GM10266 (cell line): Measurements from ENCODE around the gene CSF3R.

Experiments
- DNase-seq: peaks from one replicate; pipeline ENCODE4 v3.0.0; 2012; ENCODE audit errors: extremely low spot score
- TF ChIP-seq, protein P1 (sequence below): IDR thresholded peaks from 2 replicates; pipeline ENCODE4 v1.5.1; 2012; ENCODE audit warnings: mild to moderate bottlenecking, low read depth; ENCODE audit not compliant: control insufficient read depth, insufficient read depth; ENCODE audit errors: missing control alignments

CSF3R gene

DNA sequence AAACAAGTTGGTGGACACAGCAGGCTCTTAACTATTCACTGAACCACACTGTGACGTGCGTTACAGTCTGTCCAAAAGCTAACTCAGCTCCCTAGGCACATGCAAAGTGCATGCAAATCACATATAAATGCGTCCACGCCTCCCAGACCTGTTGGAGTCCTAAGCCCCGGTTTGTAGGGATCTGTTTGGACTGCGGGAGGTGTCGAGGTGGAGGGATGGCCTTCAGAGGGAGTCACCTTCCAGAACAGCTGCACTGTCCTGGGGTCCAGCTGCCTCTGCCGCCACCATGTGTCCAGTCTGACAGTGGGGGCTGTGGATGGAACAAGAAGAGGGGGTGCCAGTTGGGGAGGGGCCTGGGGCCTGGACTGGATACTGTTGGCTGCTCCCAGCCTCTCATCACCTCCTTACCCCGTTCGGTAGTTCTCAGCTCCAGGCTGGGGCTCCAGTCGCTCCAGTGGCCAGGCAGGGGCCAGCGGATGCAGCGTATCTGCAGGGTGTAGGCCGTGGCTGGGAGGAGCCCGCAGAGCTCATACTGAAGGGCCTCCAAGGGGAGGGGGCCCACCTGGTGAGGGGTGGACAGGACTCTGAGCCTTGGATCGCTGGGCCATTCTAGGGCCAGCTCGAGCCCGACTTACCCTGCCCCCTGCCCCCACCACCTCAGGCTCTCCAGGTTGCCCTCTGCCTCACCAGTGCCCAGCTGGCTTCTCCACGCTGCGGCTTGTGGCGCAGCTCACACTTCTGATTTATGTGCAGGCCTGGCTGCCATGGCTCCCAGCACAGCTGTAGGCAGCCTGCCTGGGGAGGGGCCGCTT lies 10.7 kb downstream of the CSF3R start:
- DNase-seq: no peak
- TF ChIP-seq, protein P1, sequence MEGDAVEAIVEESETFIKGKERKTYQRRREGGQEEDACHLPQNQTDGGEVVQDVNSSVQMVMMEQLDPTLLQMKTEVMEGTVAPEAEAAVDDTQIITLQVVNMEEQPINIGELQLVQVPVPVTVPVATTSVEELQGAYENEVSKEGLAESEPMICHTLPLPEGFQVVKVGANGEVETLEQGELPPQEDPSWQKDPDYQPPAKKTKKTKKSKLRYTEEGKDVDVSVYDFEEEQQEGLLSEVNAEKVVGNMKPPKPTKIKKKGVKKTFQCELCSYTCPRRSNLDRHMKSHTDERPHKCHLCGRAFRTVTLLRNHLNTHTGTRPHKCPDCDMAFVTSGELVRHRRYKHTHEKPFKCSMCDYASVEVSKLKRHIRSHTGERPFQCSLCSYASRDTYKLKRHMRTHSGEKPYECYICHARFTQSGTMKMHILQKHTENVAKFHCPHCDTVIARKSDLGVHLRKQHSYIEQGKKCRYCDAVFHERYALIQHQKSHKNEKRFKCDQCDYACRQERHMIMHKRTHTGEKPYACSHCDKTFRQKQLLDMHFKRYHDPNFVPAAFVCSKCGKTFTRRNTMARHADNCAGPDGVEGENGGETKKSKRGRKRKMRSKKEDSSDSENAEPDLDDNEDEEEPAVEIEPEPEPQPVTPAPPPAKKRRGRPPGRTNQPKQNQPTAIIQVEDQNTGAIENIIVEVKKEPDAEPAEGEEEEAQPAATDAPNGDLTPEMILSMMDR: no peak

- TF ChIP-seq, protein P1: no peak
- DNase-seq: no peak
Observed at GRCh38 chr1:36469163-36469562, 13.6 kb downstream of the CSF3R start.

DNA sequence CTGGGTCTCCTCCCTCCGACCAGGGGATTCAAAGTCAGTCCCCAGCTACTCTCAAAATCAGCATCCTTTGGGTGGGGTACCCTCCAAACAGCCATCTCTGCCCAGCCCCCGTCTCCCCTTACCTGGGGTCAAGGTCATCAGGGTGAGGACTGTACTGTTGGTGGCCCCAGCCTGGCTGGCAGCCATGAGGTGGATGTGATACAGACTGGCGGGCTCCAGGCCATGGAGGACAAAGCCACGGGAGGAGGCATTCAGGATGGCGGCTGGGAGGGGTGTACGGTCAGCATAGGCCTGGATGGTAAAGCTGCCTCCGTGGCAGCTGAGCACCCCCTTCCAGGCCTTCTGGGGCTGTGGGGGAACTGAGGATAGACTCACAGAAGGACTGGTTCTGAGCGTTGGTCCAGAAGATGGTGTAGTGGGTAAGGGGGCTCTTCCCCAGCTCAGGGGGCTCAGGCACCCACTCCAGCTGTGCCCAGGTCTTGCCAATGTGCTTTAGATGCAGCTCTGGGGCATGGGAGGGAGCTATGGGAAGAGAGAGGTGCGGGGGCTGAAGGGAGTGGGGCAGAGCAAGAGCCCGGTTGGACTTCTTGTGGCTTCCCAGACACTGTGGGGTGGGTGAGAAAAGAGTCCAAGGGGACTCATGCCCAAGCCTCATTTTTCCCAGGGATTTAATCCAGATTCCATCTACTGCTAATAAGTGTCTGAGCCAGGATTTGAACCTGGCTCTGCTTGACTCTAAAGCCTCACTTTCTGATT lies 14.8 kb downstream of the CSF3R start:
- no peak for DNase-seq
- TF ChIP-seq, protein P1: no peak

DNA sequence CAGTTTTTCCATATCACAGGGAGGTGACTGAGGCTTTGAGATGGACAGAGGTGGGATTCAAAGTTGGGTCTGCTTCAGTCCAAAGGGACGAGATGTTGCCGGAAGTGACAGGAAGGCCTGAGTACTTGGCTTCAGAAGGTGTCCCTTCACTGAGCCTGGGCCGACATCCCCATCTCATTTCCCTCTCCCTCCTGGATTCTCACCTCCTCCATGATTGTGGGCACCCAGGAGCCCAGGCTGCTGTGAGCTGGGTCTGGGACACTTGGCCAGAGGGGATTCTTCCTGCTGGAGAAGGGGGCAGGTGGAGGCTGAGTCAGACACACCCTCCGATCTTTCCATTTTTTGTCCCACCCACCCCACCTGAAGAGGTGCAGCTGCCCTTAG lies 15.7 kb downstream of the CSF3R start:
- no peak for DNase-seq
- TF ChIP-seq, protein P1: no peak

- no peak for DNase-seq
Observed at GRCh38 chr1:36466370-36467026, 16.2 kb downstream of the CSF3R start.

DNA sequence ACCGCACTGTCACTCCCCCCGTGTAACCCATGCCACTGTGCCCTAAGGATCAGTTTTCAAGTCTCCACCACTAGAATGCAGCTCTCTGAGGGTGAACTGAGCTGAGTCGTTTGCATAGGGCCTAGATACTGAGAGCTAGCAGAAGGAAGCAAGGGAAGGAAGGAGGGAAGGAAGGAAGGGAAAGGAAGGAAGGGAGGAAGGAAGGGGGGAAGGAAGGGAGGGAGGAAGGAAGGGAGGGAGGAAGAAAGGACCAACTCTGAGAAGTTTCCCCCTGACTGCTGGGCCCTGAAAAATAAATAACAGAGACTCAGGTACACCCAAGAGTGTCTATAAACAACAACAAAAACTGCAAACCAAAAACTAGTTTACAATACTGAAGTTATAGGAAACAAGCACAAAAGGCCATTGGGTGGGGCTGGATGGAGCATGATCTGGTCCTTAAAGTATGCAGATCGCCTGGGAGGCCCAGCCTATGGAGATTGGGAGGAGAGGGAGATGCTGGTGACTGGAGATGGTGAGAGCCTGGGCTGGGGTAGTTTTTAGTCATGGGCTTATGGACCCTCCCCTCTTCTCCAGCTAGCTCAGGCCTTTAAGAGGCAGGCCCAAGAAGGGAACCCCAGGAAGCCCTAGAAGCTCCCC lies 16.9 kb downstream of the CSF3R start:
- no peak for DNase-seq
- TF ChIP-seq, protein P1: no peak

More at GRCh38 chr1:36466370-36467026, 16.2 kb downstream of the CSF3R start:
- TF ChIP-seq, protein P1: no peak
